HCT116 (cell line): Measurements from ENCODE around the gene PITPNC1. TPM values are rescaled to one million over a fixed set of nuclear protein-coding genes. Genes with fewer than 3 reads are reported as not detected.

Source experiments
- ATAC-seq: fragments of 200-7000 bp; cut with Tn5 transposase; 2 replicates; pipeline ENCODE4 v1.9.1; 2020; ENCODE audit warnings: mild to moderate bottlenecking, moderate library complexity
- BruUV-seq: library from RNA; stranded (reverse); fragments of 400-500 nt; replicated peaks from 2 replicates; lab custom pipeline; 2021; lab: Mats Ljungman, UMichigan
- CTCF ChIA-PET: fragments of 300-600 bp; sonication (Branson Sonifier 250); formaldehyde crosslinking; loops from one replicate; lab custom pipeline; 2021; ENCODE audit warnings: antibody characterized with exemption; lab: Charles Lee
- POLR2A ChIA-PET: fragments of 300-600, 350-600 bp; sonication (Branson Sonifier 250); formaldehyde crosslinking; loops from one replicate; lab custom pipeline; 2021; ENCODE audit warnings: antibody characterized with exemption; lab: Charles Lee
- RAD21 ChIA-PET, 2 experiments: fragments of 300-600 bp; sonication (Branson Sonifier 250); formaldehyde crosslinking; loops; one replicate each; lab custom pipeline; 2023; ENCODE audit warnings: low total read pairs in 2 of 2; ENCODE audit not compliant: uncharacterized antibody in 2 of 2, unreplicated experiment in 2 of 2, low non-redundant PET in 1 of 2; lab: Charles Lee
- DNase-seq: peaks from one replicate; pipeline ENCODE4 v3.0.0-alpha.2; 2010; ENCODE audit warnings: low read depth, low spot score
- H2AFZ ChIP-seq: fragments of 200-600 bp; shearing (Covaris generic), sonication (generic); 2 replicates; pipeline ENCODE4 v1.6.1; 2017; ENCODE audit warnings: low read depth, mixed run types, mixed read lengths, antibody characterized with exemption, low read length; ENCODE audit not compliant: poor library complexity, severe bottlenecking
- H3K27ac ChIP-seq: 2 replicates; pipeline ENCODE4 v1.5.1; 2012; ENCODE audit warnings: low read depth, low read length
- H3K27me3 ChIP-seq: fragments of 200-600 bp; sonication (generic); 2 replicates; pipeline ENCODE4 v1.6.1; 2016; ENCODE audit warnings: mixed run types, low read length, mixed read lengths; ENCODE audit not compliant: insufficient read depth
- H3K36me3 ChIP-seq, 2 experiments: fragments of 200-500 bp in 1 of 2; fragments of 200-600 bp in 1 of 2; sonication (Bioruptor generic) in 1 of 2; sonication (generic) in 1 of 2; 2 replicates each; pipeline versions ENCODE4 v1.5.1 to v1.6.1; 2014 to 2016; ENCODE audit warnings: low read length in 2 of 2, inconsistent platforms in 1 of 2, mixed read lengths in 1 of 2, mixed run types in 1 of 2; ENCODE audit not compliant: insufficient read depth in 2 of 2, control insufficient read depth in 1 of 2
- H3K4me1 ChIP-seq, 2 experiments: fragments of 200-600 bp in 1 of 2; sonication (generic) in 1 of 2; 2 replicates each; pipeline versions ENCODE4 v1.5.1 to v1.6.1; 2012 to 2017; ENCODE audit warnings: low read length in 2 of 2, inconsistent platforms in 1 of 2, mild to moderate bottlenecking in 1 of 2, mixed read lengths in 1 of 2, mixed run types in 1 of 2, moderate library complexity in 1 of 2; ENCODE audit not compliant: insufficient read depth in 2 of 2, control insufficient read depth in 1 of 2
- H3K4me2 ChIP-seq: fragments of 200-600 bp; sonication (generic); 2 replicates; pipeline ENCODE4 v1.6.1; 2017; ENCODE audit warnings: mixed run types, low read length, mixed read lengths
- H3K4me3 ChIP-seq, 2 experiments: fragments of 200-600 bp in 1 of 2; sonication (generic) in 1 of 2; replicated peaks in 1 of 2; 2 replicates each; pipeline ENCODE4 v1.5.1; 2011 to 2016; ENCODE audit warnings: low read length in 2 of 2, control low read depth in 1 of 2, low read depth in 1 of 2, mild to moderate bottlenecking in 1 of 2, mixed read lengths in 1 of 2, mixed run types in 1 of 2
- H3K79me2 ChIP-seq: fragments of 200-600 bp; sonication (generic); 2 replicates; pipeline ENCODE4 v1.6.1; 2017; ENCODE audit warnings: mild to moderate bottlenecking, mixed run types, low read length, moderate library complexity, mixed read lengths; ENCODE audit not compliant: insufficient read depth
- H3K9ac ChIP-seq: fragments of 200-600 bp; sonication (generic); 2 replicates; pipeline ENCODE4 v1.6.1; 2016; ENCODE audit warnings: low read length, mixed read lengths
- H3K9me2 ChIP-seq: fragments of 200-600 bp; sonication (generic), shearing (Covaris generic); 2 replicates; pipeline ENCODE4 v1.6.1; 2017; ENCODE audit warnings: mixed run types, mild to moderate bottlenecking, moderate library complexity; ENCODE audit not compliant: insufficient read depth
- H3K9me3 ChIP-seq, 2 experiments: fragments of 200-500 bp in 1 of 2; fragments of 200-600 bp in 1 of 2; sonication (Bioruptor generic) in 1 of 2; sonication (generic) in 1 of 2; 2 replicates each; pipeline ENCODE4 v1.6.1; 2014 to 2017; ENCODE audit warnings: low read length in 2 of 2, mixed read lengths in 2 of 2, inconsistent platforms in 1 of 2, low read depth in 1 of 2, mild to moderate bottlenecking in 1 of 2, mixed run types in 1 of 2, moderate library complexity in 1 of 2; ENCODE audit not compliant: control insufficient read depth in 1 of 2, insufficient read depth in 1 of 2
- H4K20me1 ChIP-seq: fragments of 200-600 bp; sonication (generic), shearing (Covaris generic); 2 replicates; pipeline ENCODE4 v1.6.1; 2017; ENCODE audit warnings: mixed run types, mild to moderate bottlenecking, moderate library complexity; ENCODE audit not compliant: insufficient read depth
- CBX3 ChIP-seq: IDR thresholded peaks from 2 replicates; pipeline ENCODE4 v1.6.1; 2012; ENCODE audit warnings: low read depth
- CEBPB ChIP-seq: IDR thresholded peaks from 2 replicates; pipeline ENCODE4 v1.6.1; 2012; ENCODE audit warnings: low read depth
- ELF1 ChIP-seq: IDR thresholded peaks from 2 replicates; pipeline ENCODE4 v1.6.1; 2012; ENCODE audit warnings: low read depth, borderline replicate concordance
- FOSL1 ChIP-seq: IDR thresholded peaks from 2 replicates; pipeline ENCODE4 v1.6.1; 2012; ENCODE audit warnings: low read depth
- JUND ChIP-seq: IDR thresholded peaks from 2 replicates; pipeline ENCODE4 v1.6.1; 2012
- SP1 ChIP-seq: IDR thresholded peaks from 2 replicates; pipeline ENCODE4 v1.6.1; 2012; ENCODE audit warnings: low read depth
- TCF7L2 ChIP-seq: IDR thresholded peaks from 2 replicates; pipeline ENCODE4 v1.7.0; 2011; ENCODE audit warnings: borderline replicate concordance, inconsistent platforms; ENCODE audit not compliant: insufficient read depth, insufficient read length; ENCODE audit errors: extremely low read depth
- YY1 ChIP-seq: IDR thresholded peaks from 2 replicates; pipeline ENCODE4 v1.6.1; 2011; ENCODE audit warnings: low read length, low read depth, moderate library complexity, mild to moderate bottlenecking; ENCODE audit not compliant: insufficient replicate concordance; ENCODE audit errors: extremely low read depth
- intact Hi-C: fragments of 100-400 bp; cut with micrococcal nuclease; formaldehyde crosslinking; loops from 2 replicates; pipeline ENCODE4 v1.10.0; 2022
- total RNA-seq: library from RNA; stranded (reverse); gene quantifications from one replicate; pipeline ENCODE4 v1.2.1, GENCODE V29; 2021; ENCODE audit not compliant: unreplicated experiment
- TF ChIP-seq, protein P1 (sequence below): IDR thresholded peaks from 2 replicates; pipeline ENCODE4 v1.6.1; 2012
- TF ChIP-seq, protein P2 (sequence below): IDR thresholded peaks from 2 replicates; pipeline ENCODE4 v1.6.1; 2011; ENCODE audit warnings: mild to moderate bottlenecking, low read length, moderate library complexity; ENCODE audit not compliant: insufficient replicate concordance; ENCODE audit errors: extremely low read depth

Gene PITPNC1
- total RNA-seq, 1 experiment from 2014 or later: 41.9 TPM

DNA sequence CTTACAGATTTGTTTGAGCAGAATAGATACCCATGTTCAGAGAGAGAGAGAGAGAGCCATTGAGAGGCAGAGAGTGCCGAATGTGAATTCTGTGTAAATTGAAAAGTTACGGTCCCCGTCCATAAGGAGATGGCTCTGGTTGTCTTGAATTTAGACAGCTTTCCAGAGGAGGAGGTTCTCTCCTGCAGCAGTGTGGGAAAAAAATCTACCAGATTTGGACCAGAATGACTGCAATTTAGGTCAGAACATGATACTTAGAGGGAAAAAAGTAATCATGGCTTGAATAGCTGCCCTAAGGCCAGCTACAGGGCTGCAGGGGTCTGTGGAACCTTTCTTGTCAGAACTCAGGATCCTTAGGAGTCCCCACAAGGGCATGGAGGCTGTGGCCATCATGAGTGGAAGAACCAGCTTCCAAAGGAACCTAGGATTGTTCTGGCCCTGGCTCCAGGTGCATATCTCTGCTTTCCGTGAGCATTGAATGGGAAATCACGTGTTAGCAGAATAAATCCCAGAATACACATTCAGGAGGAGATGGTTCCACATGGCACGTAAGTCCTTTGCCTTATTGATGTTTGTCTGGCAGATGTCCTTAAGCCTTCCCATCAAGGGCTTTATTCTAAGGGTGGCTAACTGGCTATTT is 13.0 kb downstream of the PITPNC1 start:
- ChIA-PET POLR2A (interaction anchor here (0.8 to 1.9 kb wide), 5 partner anchors 30 to 85 kb away, joined by 4 to 5 read pairs (median 4); no protein-coding TSS in a partner anchor), CTCF (interaction anchor here (0.9 to 5.5 kb wide), 6 partner anchors 11 to 248 kb away, joined by 3 to 50 read pairs (median 4); no protein-coding TSS in a partner anchor), RAD21 (interaction anchor here (0.6 to 1.8 kb wide), 2 partner anchors 21 to 85 kb away, joined by 3 to 4 read pairs; no protein-coding TSS in a partner anchor)
- H3K27ac ChIP-seq: peak overlapping the region; percentile 54
- H2AFZ ChIP-seq: no peak overlapping the region
- peaks cover 57% of the 10 kb centered on the region for H3K79me2 ChIP-seq
- no peaks in the 10 kb centered on the region for H3K9me3 ChIP-seq
- TF ChIP-seq ELF1: no peak
- TF ChIP-seq, protein P1, sequence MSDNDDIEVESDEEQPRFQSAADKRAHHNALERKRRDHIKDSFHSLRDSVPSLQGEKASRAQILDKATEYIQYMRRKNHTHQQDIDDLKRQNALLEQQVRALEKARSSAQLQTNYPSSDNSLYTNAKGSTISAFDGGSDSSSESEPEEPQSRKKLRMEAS: peak; percentile 59; the same call in 1 of the 2 replicates
- BruUV-seq: no TSS peak
- H3K9me2 ChIP-seq: no peaks in the 10 kb centered on the region
- peaks cover 26 to 61% of the 10 kb centered on the region in 2 experiments for H3K4me1 ChIP-seq
- peak; percentile 19; the same call in 1 of the 2 replicates for ATAC-seq
- no peaks in the 10 kb centered on the region for H3K27me3 ChIP-seq
- no peaks in the 10 kb centered on the region for H3K36me3 ChIP-seq
- peak overlapping the region; percentile 46 for H3K9ac ChIP-seq
- H4K20me1 ChIP-seq: no peaks in the 10 kb centered on the region
- peak overlapping the region in 1 of 2 experiments; percentile 36; a peak in 2 of 4 replicates for H3K4me3 ChIP-seq
- H3K4me2 ChIP-seq: peak overlapping the region; percentile 71
- intact Hi-C loops: loop anchor here (2.0 kb wide), 1 partner anchor 33 kb away; no protein-coding TSS in a partner anchor
- no peak for DNase-seq

DNA sequence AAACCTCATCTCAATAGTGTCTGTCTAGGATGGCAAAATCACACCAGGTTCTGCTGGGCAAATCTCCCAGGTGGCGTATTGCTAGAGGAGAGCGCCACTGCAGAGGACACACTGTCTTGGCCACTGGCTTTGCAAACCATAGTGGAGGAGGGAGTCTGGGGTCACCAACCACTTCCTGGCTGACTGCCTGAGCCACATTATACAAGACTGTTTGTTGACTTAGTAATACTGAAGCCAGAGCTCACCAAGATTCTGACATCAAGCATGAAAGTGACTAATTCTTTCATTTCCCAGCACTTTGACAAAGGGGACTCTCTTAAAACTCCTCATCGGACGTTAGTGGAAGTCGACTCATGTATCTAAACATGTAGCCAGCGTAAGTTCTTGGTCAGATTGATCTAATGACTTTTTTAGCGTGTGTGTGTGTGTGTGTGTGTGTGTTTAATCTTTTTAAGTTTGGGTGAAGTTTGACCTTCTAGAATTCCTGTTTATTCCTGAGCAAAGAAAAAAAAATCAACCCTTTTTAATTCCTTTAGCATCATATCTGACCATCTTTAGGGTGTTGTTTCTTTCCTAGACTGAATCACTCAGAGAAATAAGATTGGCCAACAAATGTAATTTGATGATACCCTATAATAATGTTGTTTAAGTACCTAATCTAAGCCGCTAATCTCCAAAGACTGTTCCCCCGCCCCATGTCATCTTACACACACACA is 13.7 kb downstream of the PITPNC1 start:
- TSS peak; percentile 55 for BruUV-seq
- DNase-seq (peak; percentile 89), ATAC-seq (peak; percentile 80)
- H3K27ac ChIP-seq: peak overlapping the region; percentile 54
- H4K20me1 ChIP-seq: no peaks in the 10 kb centered on the region
- H3K9ac ChIP-seq: peak overlapping the region; percentile 46
- H3K4me2 ChIP-seq: peak overlapping the region; percentile 71
- H3K4me3 ChIP-seq: peak overlapping the region in 1 of 2 experiments; percentile 36; a peak in 2 of 4 replicates
- no peaks in the 10 kb centered on the region for H3K9me2 ChIP-seq
- H3K79me2 ChIP-seq: peaks cover 57% of the 10 kb centered on the region
- RAD21 ChIA-PET: interaction anchor here (0.6 to 1.8 kb wide), 2 partner anchors 20 to 85 kb away, joined by 3 to 4 read pairs; no protein-coding TSS in a partner anchor
- CTCF ChIA-PET: interaction anchor here (1.0 to 1.6 kb wide), 4 partner anchors 12 to 247 kb away, joined by 3 to 8 read pairs (median 4); no protein-coding TSS in a partner anchor
- POLR2A ChIA-PET: interaction anchor here (0.8 to 1.9 kb wide), 5 partner anchors 29 to 85 kb away, joined by 4 to 5 read pairs (median 4); no protein-coding TSS in a partner anchor
- peaks cover 26 to 58% of the 10 kb centered on the region in 2 experiments for H3K4me1 ChIP-seq
- H3K27me3 ChIP-seq: no peaks in the 10 kb centered on the region
- intact Hi-C loops: loop anchor here (2.0 kb wide), 1 partner anchor 32 kb away; no protein-coding TSS in a partner anchor
- no peak overlapping the region for H2AFZ ChIP-seq
- no peaks in the 10 kb centered on the region for H3K9me3 ChIP-seq
- no peaks in the 10 kb centered on the region for H3K36me3 ChIP-seq
- TF ChIP-seq SP1 (peak; percentile 88), TCF7L2 (peak; percentile 21), JUND (peak; percentile 79), FOSL1 (peak; percentile 71; the same call in 1 of the 2 replicates), YY1 (peak; percentile 51), CBX3 (peak; percentile 72; the same call in 1 of the 2 replicates), CEBPB (0 out of 2 replicates have a peak, but pooled peaks have one; percentile 44)
- TF ChIP-seq, protein P2, sequence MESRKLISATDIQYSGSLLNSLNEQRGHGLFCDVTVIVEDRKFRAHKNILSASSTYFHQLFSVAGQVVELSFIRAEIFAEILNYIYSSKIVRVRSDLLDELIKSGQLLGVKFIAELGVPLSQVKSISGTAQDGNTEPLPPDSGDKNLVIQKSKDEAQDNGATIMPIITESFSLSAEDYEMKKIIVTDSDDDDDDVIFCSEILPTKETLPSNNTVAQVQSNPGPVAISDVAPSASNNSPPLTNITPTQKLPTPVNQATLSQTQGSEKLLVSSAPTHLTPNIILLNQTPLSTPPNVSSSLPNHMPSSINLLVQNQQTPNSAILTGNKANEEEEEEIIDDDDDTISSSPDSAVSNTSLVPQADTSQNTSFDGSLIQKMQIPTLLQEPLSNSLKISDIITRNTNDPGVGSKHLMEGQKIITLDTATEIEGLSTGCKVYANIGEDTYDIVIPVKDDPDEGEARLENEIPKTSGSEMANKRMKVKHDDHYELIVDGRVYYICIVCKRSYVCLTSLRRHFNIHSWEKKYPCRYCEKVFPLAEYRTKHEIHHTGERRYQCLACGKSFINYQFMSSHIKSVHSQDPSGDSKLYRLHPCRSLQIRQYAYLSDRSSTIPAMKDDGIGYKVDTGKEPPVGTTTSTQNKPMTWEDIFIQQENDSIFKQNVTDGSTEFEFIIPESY: peak; percentile 72
- TF ChIP-seq, protein P1: peak; percentile 58
